Mammary epithelial cell (primary cell): ENCODE results near the gene GJA9.

Source experiments
- CTCF ChIP-seq, 2 donors: IDR thresholded peaks in 1 of 2; conservative IDR thresholded peaks in 1 of 2; 2 replicates each; pipeline ENCODE4 v1.5.1; 2011 to 2012; ENCODE audit warnings: inconsistent platforms in 2 of 2, low read length in 2 of 2, mild to moderate bottlenecking in 2 of 2, control low read depth in 1 of 2, low read depth in 1 of 2; ENCODE audit not compliant: insufficient read depth in 1 of 2; ENCODE audit errors: extremely low read depth in 1 of 2
- EZH2 ChIP-seq: IDR thresholded peaks from 2 replicates; pipeline ENCODE4 v1.6.1; 2012; ENCODE audit warnings: low read length, inconsistent platforms, borderline replicate concordance

- TF ChIP-seq CTCF (conservative IDR thresholded peaks at IDR 0.05 in 1 of 2, IDR thresholded peaks at IDR 0.05 in 1 of 2; ENCODE audit: extremely low read depth in 1 of 2, insufficient read depth in 1 of 2, low read depth in 1 of 2, low read length in 2 of 2) (no peak), EZH2 (no peak)
Measured at GRCh38 chr1:38848071-38848470, 33.3 kb downstream of the GJA9 start.
